HG02588 (cell line): ENCODE results near the gene SMIM35.
"Not testable (repeated sequence)": the region's sequence is repeated elsewhere in the genome, so short reads cannot be mapped to it uniquely, and the experiment has no call there.

Experiments used
- ATAC-seq: cut with Tn5 transposase; IDR thresholded peaks from one replicate; pipeline ENCODE4 v1.9.1; 2021; ENCODE audit warnings: mild to moderate bottlenecking, moderate library complexity; ENCODE audit not compliant: unreplicated experiment

The SMIM35 gene

GRCh38 chr11:118082880-118083552, 3.7 kb downstream of the SMIM35 start:
- no peak for ATAC-seq

- ATAC-seq: no peak
Observed at GRCh38 chr11:118081241-118081958, 5.4 kb downstream of the SMIM35 start.

GRCh38 chr11:118080296-118080695, 6.5 kb downstream of the SMIM35 start:
- no peak for ATAC-seq

DNA sequence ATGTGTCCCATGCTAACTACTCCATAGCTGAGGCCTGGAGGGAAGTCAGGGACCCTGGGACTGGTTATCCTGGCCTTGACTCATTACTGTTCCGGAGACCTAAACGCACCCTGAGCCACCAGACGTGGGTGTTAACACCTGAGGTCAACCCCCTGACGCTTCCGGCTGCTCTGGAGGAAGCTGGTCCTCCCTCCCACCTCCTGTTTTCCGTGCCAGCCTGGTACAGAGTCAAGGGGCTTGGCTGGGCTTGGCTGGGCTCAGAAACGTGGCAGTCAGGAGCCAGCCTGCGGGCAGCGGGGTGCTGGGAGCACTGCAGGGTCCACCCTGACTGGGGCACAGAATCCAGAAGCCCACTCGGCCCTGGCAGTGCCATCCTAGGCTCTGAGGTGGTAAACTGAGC, 7.3 kb downstream of the SMIM35 start:
- ATAC-seq: no peak

DNA sequence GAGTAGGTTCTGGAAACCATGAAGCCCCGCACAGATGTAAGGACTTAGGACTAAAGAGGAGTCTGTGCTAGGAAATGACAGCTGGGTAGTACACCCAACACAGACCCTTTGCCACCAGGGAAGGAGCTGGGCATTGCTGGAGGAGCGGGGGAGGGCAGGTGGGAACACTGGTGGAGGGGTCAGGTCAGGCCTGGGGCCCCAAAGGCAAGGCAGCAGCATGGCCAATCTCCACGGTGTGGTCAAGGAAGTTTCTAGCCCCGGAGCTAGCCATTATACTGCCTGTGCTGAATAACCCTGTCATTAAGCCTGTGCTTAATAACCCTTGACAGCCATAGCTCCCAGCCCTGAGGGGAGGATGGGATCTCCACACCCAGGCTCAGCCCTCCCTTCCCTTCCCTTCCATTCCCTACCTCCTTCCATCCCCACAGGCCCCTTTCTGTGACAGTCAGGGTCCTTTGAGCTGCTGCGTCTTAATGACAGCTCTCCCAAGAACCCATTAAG, 7.8 kb downstream of the SMIM35 start:
- no peak for ATAC-seq

- ATAC-seq: no peak
Observed at GRCh38 chr11:118076754-118077281, 9.9 kb downstream of the SMIM35 start, which contains the start of gene TMPRSS4. TSS of gene TMPRSS4 (plus strand) at chr11:118077078. CDS start at chr11:118077303, 225 bp downstream.

DNA sequence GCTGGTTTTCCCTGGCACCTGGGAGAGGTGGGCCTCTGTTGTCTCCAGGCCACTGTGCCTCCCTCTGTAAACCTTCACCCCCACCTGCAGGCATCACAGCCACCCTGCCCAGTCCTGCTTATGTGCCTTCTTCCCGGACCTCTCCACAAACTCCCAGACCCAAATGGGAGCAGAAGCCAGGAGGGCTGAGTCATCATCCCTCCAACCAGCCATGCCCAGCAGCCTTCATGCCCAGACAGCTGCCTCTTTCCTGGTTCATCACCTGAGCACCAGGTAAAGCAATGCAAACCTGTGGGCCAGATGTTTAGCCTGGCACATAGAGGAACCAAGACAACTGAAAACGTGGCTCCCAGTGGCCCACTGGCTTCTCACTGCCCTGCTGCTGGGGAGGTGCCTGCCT, 12.0 kb downstream of the SMIM35 start:
- ATAC-seq: no peak

DNA sequence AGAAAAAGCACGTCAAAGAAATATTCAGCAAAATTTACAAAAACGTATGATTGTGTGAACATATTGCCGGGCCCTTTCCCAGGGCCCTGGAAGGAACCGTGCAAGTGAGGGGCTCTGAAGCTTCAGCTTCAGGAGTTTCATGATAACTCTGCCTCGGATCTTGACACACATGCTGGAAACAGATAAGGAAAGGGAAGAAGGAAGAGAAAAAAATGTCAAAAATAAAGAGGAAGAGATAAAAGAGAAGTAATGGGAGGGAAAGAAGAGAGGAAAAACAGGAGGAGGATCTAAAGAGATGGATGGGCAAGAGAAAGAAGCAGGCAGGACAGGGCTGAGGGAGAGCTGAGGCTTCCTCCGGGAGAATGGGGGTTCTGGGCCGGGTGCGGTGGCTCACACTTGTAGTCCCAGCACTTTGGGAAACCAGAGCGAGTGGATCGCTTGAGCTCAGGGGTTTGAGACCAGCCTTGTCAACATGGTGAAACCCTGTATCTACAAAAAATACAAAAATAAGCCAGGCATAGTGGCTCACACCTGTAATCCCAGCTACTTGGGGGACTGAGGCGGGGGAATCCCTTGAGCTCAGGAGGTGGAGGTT, 12.6 kb downstream of the SMIM35 start:
- no peak for ATAC-seq

GRCh38 chr11:118073554-118073953, 13.2 kb downstream of the SMIM35 start:
- ATAC-seq: no peak

GRCh38 chr11:118071416-118072030, 15.2 kb downstream of the SMIM35 start:
- no peak for ATAC-seq

DNA sequence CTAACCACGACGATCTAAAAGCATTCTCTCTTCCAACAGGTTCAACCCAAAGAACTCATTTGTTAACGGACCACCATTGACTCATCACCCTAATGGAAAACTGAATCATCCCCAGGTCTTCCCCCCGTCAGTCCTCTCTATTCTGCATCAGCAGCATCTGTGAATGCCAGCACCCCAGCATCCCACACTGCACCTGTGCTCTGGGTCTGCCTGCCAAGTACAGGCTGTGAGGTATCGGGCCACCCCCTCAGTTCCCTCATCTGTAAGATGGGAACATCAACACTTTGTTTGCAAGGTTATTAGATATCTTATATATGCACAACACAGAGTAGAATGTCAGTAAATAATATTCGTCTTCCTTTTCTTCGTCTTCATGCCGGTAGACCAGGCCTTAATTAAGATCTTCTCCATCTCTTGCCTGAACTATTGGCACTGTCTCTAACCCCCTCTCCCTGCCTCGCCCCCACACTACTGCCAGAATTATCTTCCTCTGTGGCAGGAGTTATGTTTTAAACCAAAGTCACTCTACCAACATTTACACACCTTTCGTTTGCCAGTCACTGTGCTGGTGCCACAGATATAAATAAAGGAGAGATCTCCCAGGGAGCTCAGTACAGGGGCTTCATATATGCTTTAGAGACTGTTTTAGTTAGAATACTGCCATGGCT, 17.7 kb downstream of the SMIM35 start:
- ATAC-seq: no peak

DNA sequence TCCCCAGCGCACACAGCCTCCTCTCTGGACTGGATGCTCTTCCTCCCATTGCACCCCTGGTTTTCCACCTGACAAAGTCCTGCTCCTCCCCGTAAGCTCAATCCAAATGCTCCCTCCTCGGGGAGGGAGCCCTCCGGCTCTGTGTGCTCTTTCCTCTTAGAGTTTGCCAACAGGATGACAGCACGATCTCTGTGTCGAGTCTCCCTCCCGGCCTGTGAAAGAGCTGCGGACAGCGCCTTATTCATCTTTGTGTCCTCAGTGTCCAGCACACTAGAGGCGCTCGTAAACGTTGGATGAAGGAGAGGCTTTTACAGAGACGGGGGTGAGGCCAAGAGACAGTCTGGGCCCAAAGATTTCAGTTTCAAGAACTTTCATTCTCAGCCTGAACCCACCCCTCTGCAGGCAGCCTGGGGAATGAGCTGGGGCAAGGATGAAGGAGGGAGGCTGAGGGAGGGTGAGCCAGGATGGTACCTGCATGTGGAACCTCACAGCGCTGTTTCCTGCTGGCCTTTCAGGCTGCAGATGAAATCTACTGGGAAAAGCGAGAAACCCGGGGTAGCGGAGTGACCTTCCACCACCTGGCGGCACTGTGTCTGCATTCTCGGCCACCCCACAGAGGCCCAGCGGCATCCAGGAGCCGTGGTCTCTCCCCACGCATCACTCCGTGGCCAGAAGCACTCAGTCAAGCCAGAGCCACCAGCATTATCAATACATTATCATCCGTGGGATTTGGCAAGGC, 18.4 kb downstream of the SMIM35 start:
- ATAC-seq: no peak

DNA sequence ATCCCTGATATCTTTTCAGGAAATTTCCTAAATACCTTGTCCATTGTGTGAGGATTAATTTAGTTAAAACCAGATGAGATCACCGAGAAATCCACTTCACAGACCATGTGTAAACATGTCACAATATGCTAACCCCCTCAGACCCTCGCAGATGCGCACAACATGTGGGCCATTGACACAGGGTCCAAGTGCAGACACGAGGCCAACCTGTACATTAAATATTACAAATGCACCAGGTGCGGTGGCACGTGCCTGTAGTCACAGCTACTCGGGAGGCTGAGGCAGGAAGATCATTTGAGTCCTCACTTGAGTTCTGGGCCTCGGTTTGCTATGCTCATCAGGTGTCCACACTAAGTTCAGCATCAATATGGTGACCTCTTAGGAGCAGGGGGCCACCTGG, 19.8 kb downstream of the SMIM35 start:
- no peak for ATAC-seq

DNA sequence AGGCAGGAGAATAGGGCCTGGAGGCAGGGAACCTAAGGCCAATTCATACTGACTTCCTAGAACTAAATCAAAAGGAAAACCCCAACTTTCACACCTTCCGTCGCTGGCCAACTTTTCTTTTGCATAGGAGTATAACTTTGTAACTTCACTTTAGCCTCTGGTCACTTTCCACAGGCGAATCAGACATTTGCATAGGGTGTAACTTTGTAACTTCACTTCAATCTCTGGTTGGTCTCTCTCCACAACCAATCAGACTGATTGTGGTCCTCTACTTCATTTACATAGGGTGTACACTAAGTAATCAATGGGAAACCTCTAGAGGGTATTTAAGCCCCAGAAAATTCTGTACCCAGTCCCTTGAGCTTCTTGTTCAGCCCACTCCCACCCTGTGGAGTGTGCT, 21.4 kb downstream of the SMIM35 start:
- ATAC-seq: no peak

GRCh38 chr11:118064956-118065355, 21.8 kb downstream of the SMIM35 start:
- no peak for ATAC-seq

DNA sequence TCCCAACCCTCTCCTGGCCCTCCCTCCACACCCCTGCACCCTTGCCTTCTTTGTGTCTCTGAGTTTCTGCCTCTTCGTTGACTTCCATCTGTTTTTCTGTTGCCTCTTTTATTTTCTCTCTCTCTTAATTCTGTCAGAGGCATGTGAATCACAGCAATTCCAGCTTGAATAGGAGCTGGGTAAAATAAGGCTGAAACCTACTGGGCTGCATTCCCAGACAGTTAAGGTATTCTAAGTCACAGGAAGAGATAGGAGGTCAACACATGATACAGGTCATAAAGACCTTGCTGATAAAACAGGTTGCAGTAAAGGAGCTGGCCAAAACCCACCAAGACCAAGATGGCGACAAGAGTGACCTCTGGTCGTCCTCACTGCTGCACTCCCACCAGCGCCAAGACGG, 24.1 kb downstream of the SMIM35 start:
- ATAC-seq: not testable (repeated sequence)

DNA sequence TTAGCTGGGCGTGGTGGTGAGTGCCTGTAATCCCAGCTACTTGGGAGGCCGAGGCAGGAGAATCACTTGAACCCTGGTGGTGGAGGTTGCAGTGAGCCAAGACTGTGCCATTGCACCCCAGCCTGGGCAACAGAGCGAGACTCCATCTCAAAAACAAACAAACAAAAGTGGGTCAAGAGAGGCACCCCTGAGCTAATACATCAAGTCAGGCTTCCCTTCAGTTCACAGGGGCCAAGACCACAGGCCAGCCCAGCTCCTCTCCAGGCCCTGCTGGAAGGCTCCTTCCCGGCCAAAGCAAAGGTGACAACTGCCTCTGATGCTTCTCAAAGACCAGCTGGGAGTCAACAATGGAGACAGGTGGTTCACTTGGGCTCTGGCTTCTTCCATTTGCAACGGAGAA, 24.6 kb downstream of the SMIM35 start:
- ATAC-seq: not testable (repeated sequence)

DNA sequence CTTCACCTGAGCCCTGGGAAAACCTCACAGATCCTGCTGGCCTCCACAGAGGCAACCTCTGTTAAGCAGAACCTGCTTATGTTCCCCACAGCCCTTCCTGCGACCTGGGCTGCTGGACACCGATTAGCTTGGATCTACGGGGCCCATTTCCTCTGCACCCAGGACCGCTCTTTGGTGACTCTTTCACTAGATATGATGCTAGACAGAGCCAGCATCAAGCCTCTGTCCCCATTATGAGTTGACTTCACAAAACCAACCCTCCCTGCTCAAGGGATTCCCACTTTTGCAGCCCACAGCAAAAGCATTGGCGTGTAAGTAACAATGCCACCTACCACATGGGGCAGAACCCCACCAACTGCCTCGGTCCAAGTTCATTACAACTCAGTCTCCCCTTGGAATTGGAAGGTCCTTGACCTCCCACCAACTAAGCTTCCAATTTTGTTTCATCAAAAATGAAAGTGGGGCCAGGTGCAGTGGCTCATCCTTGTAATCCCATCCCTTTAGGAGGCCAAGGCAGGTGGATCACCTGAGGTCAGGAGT, 25.1 kb downstream of the SMIM35 start:
- no peak for ATAC-seq

- ATAC-seq: no peak
Observed at GRCh38 chr11:118060869-118061268, 25.9 kb downstream of the SMIM35 start.
